Measurements from ENCODE around the gene PTMS.

The PTMS gene

DNA sequence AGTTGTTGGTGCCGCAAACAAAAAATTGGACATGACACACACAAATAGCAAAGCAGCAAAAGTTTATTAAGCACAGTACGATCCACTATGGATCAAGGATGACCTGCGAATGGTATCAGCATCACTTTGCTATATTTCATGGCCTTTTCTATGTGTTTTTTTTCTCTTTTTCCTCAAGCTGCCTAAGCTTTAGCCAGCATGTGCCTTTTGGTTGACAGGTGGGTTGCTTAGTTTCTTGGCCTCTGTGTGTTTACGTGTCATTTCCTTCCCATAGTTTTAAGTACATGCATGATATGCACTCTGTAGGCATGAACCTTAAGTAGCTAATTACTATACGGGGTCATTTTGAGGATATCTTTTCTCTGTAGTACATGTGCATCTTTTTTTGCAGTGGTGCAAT is 33.0 kb downstream of the PTMS start:
- TF ChIP-seq GABPA (IDR thresholded peaks at IDR 0.05; ENCODE audit: low read depth) (no peak), SPI1 (IDR thresholded peaks at IDR 0.05; ENCODE audit: borderline replicate concordance, low read depth) (no peak)
- TF ChIP-seq, protein P1, sequence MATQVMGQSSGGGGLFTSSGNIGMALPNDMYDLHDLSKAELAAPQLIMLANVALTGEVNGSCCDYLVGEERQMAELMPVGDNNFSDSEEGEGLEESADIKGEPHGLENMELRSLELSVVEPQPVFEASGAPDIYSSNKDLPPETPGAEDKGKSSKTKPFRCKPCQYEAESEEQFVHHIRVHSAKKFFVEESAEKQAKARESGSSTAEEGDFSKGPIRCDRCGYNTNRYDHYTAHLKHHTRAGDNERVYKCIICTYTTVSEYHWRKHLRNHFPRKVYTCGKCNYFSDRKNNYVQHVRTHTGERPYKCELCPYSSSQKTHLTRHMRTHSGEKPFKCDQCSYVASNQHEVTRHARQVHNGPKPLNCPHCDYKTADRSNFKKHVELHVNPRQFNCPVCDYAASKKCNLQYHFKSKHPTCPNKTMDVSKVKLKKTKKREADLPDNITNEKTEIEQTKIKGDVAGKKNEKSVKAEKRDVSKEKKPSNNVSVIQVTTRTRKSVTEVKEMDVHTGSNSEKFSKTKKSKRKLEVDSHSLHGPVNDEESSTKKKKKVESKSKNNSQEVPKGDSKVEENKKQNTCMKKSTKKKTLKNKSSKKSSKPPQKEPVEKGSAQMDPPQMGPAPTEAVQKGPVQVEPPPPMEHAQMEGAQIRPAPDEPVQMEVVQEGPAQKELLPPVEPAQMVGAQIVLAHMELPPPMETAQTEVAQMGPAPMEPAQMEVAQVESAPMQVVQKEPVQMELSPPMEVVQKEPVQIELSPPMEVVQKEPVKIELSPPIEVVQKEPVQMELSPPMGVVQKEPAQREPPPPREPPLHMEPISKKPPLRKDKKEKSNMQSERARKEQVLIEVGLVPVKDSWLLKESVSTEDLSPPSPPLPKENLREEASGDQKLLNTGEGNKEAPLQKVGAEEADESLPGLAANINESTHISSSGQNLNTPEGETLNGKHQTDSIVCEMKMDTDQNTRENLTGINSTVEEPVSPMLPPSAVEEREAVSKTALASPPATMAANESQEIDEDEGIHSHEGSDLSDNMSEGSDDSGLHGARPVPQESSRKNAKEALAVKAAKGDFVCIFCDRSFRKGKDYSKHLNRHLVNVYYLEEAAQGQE (IDR thresholded peaks at IDR 0.05; ENCODE audit: insufficient replicate concordance, low read depth) = no peak
- Histone ChIP-seq H3K4me3 (replicated peaks; ENCODE audit: insufficient read depth, low read length) (no peak overlapping the region), H3K27me3 (ENCODE audit: insufficient read depth, poor library complexity, severe bottlenecking) (no peaks in the 10 kb centered on the region), H3K27ac (replicated peaks) (no peak overlapping the region)
- no peak for DNase-seq (ENCODE audit: low read depth in 1 of 2, low spot score in 1 of 2)

DNA sequence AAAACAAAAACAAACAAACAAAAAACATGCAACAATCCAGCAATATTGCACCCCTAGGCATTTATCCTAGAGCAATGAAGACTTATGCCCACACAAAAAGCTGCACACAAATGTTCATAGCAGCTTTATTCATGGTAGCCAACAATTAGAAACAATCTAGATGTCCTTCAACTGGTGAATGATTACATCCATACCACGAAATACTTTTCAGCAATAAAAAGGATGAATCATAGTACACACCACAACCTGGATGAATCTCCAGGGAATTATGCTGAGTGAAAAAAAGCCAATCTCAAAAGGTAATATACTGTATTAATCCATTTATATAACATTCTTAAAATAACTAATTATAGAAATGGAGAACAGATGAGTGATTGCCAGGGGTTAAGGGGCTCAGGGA is 41.0 kb downstream of the PTMS start:
- DNase-seq (ENCODE audit: low read depth in 1 of 2, low spot score in 1 of 2) = no peak
- H3K27me3 ChIP-seq (ENCODE audit: insufficient read depth, poor library complexity, severe bottlenecking) = no peaks in the 10 kb centered on the region
- no peak overlapping the region for H3K4me3 ChIP-seq (replicated peaks; ENCODE audit: insufficient read depth, low read length)
- H3K27ac ChIP-seq (replicated peaks) = no peak overlapping the region
- TF ChIP-seq GABPA (IDR thresholded peaks at IDR 0.05; ENCODE audit: low read depth) = no peak
- TF ChIP-seq, protein P1 (IDR thresholded peaks at IDR 0.05; ENCODE audit: insufficient replicate concordance, low read depth) = no peak
- TF ChIP-seq, protein P2, sequence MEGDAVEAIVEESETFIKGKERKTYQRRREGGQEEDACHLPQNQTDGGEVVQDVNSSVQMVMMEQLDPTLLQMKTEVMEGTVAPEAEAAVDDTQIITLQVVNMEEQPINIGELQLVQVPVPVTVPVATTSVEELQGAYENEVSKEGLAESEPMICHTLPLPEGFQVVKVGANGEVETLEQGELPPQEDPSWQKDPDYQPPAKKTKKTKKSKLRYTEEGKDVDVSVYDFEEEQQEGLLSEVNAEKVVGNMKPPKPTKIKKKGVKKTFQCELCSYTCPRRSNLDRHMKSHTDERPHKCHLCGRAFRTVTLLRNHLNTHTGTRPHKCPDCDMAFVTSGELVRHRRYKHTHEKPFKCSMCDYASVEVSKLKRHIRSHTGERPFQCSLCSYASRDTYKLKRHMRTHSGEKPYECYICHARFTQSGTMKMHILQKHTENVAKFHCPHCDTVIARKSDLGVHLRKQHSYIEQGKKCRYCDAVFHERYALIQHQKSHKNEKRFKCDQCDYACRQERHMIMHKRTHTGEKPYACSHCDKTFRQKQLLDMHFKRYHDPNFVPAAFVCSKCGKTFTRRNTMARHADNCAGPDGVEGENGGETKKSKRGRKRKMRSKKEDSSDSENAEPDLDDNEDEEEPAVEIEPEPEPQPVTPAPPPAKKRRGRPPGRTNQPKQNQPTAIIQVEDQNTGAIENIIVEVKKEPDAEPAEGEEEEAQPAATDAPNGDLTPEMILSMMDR (IDR thresholded peaks at IDR 0.05; ENCODE audit: insufficient read depth, low read length) = no peak
- no peak for TF ChIP-seq SPI1 (IDR thresholded peaks at IDR 0.05; ENCODE audit: borderline replicate concordance, low read depth)
- no peak for TF ChIP-seq POLR2AphosphoS5 (IDR thresholded peaks at IDR 0.05; ENCODE audit: low read depth)

DNA sequence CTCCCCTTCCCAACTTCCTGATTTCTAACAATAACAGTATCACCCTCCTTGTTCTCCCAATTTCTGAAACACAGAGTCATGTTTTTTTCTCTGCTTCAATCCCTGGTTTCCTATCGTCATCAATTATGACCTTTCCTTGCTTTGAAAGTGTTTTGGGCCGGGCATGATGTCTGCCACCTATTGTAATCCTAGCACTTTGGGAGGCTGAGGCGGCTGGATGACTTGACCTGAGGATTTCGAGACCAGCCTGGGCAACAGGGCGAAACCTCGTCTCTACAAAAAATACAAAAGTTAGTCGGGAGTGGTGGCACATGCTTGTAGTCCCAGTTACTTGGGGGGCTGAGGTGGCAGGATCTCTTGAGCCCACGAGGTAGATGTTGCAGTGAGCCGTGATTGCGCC is 42.9 kb downstream of the PTMS start:
- Histone ChIP-seq H3K27me3 (ENCODE audit: insufficient read depth, poor library complexity, severe bottlenecking) (no peaks in the 10 kb centered on the region), H3K27ac (replicated peaks) (no peak overlapping the region), H3K4me3 (replicated peaks; ENCODE audit: insufficient read depth, low read length) (no peak overlapping the region)
- TF ChIP-seq, protein P2 (IDR thresholded peaks at IDR 0.05; ENCODE audit: insufficient read depth, low read length) = no peak
- no peak for TF ChIP-seq POLR2AphosphoS5 (IDR thresholded peaks at IDR 0.05; ENCODE audit: low read depth)
- no peak for TF ChIP-seq SPI1 (IDR thresholded peaks at IDR 0.05; ENCODE audit: borderline replicate concordance, low read depth)
- TF ChIP-seq GABPA (IDR thresholded peaks at IDR 0.05; ENCODE audit: low read depth) = no peak
- TF ChIP-seq, protein P1 (IDR thresholded peaks at IDR 0.05; ENCODE audit: insufficient replicate concordance, low read depth) = no peak
- no peak for DNase-seq (ENCODE audit: low read depth in 1 of 2, low spot score in 1 of 2)
